Astrocyte (in vitro differentiated cells and primary cell): Measurements from ENCODE around the gene PRKCB. TPM values are rescaled to one million over a fixed set of nuclear protein-coding genes. Genes with fewer than 3 reads are reported as not detected.

Experiments used
- DNase-seq: peaks from one replicate; pipeline ENCODE4 v3.0.0-alpha.2; 2010; ENCODE audit warnings: low read depth
- FAIRE-seq: peaks from 2 replicates; lab custom pipeline; 2011; peaks lifted over from hg19 to GRCh38; lab: Jason Lieb, UNC
- H2AFZ ChIP-seq: 2 replicates; pipeline ENCODE4 v1.6.0; 2012; ENCODE audit warnings: low read depth, low read length, inconsistent platforms
- H3K27ac ChIP-seq: 2 replicates; pipeline ENCODE4 v1.5.1; 2011; ENCODE audit warnings: low read depth, low read length, inconsistent platforms
- H3K27me3 ChIP-seq: 2 replicates; pipeline ENCODE4 v1.6.0; 2011; ENCODE audit warnings: low read length, inconsistent platforms; ENCODE audit not compliant: insufficient read depth
- H3K36me3 ChIP-seq: 2 replicates; pipeline ENCODE4 v1.5.1; 2011; ENCODE audit warnings: low read length, inconsistent platforms; ENCODE audit not compliant: insufficient read depth
- H3K4me1 ChIP-seq: 2 replicates; pipeline ENCODE4 v1.5.1; 2011; ENCODE audit warnings: low read length, inconsistent platforms; ENCODE audit not compliant: insufficient read depth
- H3K4me2 ChIP-seq: 2 replicates; pipeline ENCODE4 v1.6.0; 2012; ENCODE audit warnings: low read length, inconsistent platforms
- H3K4me3 ChIP-seq: 2 replicates; pipeline ENCODE4 v1.5.1; 2011; ENCODE audit warnings: low read depth, mild to moderate bottlenecking, low read length, inconsistent platforms; ENCODE audit not compliant: insufficient read depth
- H3K79me2 ChIP-seq: 2 replicates; pipeline ENCODE4 v1.6.0; 2012; ENCODE audit warnings: mild to moderate bottlenecking, low read length, inconsistent platforms; ENCODE audit not compliant: insufficient read depth
- H3K9ac ChIP-seq: 2 replicates; pipeline ENCODE4 v1.6.0; 2012; ENCODE audit warnings: mild to moderate bottlenecking, low read length, inconsistent platforms
- H3K9me3 ChIP-seq: 2 replicates; pipeline ENCODE4 v1.5.1; 2012; ENCODE audit warnings: low read depth, mild to moderate bottlenecking, low read length, inconsistent platforms; ENCODE audit not compliant: insufficient read depth
- H4K20me1 ChIP-seq: 2 replicates; pipeline ENCODE4 v1.6.0; 2012; ENCODE audit warnings: low read length, inconsistent platforms; ENCODE audit not compliant: insufficient read depth
- H3K27ac Mint-ChIP-seq: one replicate; pipeline ENCODE4 v1.8.0; 2021; ENCODE audit warnings: mild to moderate bottlenecking, mixed read lengths; ENCODE audit not compliant: unreplicated experiment
- H3K27me3 Mint-ChIP-seq: one replicate; pipeline ENCODE4 v1.8.0; 2021; ENCODE audit warnings: low read depth, mixed read lengths; ENCODE audit not compliant: unreplicated experiment
- H3K36me3 Mint-ChIP-seq: one replicate; pipeline ENCODE4 v1.8.0; 2021; ENCODE audit warnings: low read depth, mixed read lengths; ENCODE audit not compliant: unreplicated experiment
- H3K4me1 Mint-ChIP-seq: one replicate; pipeline ENCODE4 v1.8.0; 2021; ENCODE audit warnings: low read depth, mixed read lengths; ENCODE audit not compliant: unreplicated experiment
- H3K4me3 Mint-ChIP-seq: one replicate; pipeline ENCODE4 v1.8.0; 2021; ENCODE audit warnings: mild to moderate bottlenecking, moderate library complexity, mixed read lengths; ENCODE audit not compliant: unreplicated experiment
- H3K9me3 Mint-ChIP-seq: one replicate; pipeline ENCODE4 v1.8.0; 2021; ENCODE audit warnings: mild to moderate bottlenecking, mixed read lengths; ENCODE audit not compliant: unreplicated experiment
- CTCF ChIP-seq: IDR thresholded peaks from 2 replicates; pipeline ENCODE4 v1.5.1; 2011; ENCODE audit warnings: low read depth, mild to moderate bottlenecking, inconsistent platforms, low read length, moderate library complexity; ENCODE audit not compliant: insufficient read depth
- EZH2 ChIP-seq: IDR thresholded peaks from 2 replicates; pipeline ENCODE4 v1.6.1; 2012; ENCODE audit warnings: mild to moderate bottlenecking, low read length, inconsistent platforms; ENCODE audit not compliant: insufficient read depth
- total RNA-seq: library from RNA; stranded (reverse); gene quantifications from 2 replicates; pipeline ENCODE4 v1.2.1, GENCODE V29; 2021

Gene PRKCB
- total RNA-seq, 1 donor from 2014 or later = 2.5 TPM

GRCh38 chr16:24071666-24072360, 236.0 kb downstream of the PRKCB start:
- no peaks in the 10 kb centered on the region for H3K27me3 ChIP-seq
- no peaks in the 10 kb centered on the region for H4K20me1 ChIP-seq
- no peaks in the 10 kb centered on the region for H3K9me3 Mint-ChIP-seq
- H3K27me3 Mint-ChIP-seq = peaks cover 9% of the 10 kb centered on the region
- no peak overlapping the region for H2AFZ ChIP-seq
- FAIRE-seq = no peak
- H3K27ac ChIP-seq = no peak overlapping the region
- no peak overlapping the region for H3K9ac ChIP-seq
- H3K4me1 Mint-ChIP-seq = peaks cover 8% of the 10 kb centered on the region
- no peaks in the 10 kb centered on the region for H3K79me2 ChIP-seq
- no peak overlapping the region for H3K4me2 ChIP-seq
- H3K36me3 Mint-ChIP-seq = no peaks in the 10 kb centered on the region
- H3K36me3 ChIP-seq = no peaks in the 10 kb centered on the region
- H3K4me1 ChIP-seq = no peaks in the 10 kb centered on the region
- peaks cover 3% of the 10 kb centered on the region for H3K9me3 ChIP-seq
- H3K27ac Mint-ChIP-seq = no peak overlapping the region
- no peak for DNase-seq
- TF ChIP-seq CTCF = no peak
- no peak for TF ChIP-seq EZH2
- no peak overlapping the region for H3K4me3 ChIP-seq
- no peak overlapping the region for H3K4me3 Mint-ChIP-seq

- Histone ChIP-seq H3K9me3 (peaks cover 3% of the 10 kb centered on the region), H4K20me1 (no peaks in the 10 kb centered on the region), H3K36me3 (no peaks in the 10 kb centered on the region), H3K9ac (no peak overlapping the region), H3K27me3 (no peaks in the 10 kb centered on the region), H3K4me2 (no peak overlapping the region), H3K4me3 (no peak overlapping the region), H3K27ac (no peak overlapping the region), H2AFZ (no peak overlapping the region), H3K79me2 (no peaks in the 10 kb centered on the region), H3K4me1 (no peaks in the 10 kb centered on the region)
- peaks cover 3% of the 10 kb centered on the region for H3K27me3 Mint-ChIP-seq
- peaks cover 10% of the 10 kb centered on the region for H3K4me1 Mint-ChIP-seq
- FAIRE-seq (no peak), DNase-seq (no peak)
- peak overlapping the region; percentile 23 for H3K27ac Mint-ChIP-seq
- TF ChIP-seq CTCF (no peak), EZH2 (no peak)
- H3K9me3 Mint-ChIP-seq = no peaks in the 10 kb centered on the region
- no peak overlapping the region for H3K4me3 Mint-ChIP-seq
- no peaks in the 10 kb centered on the region for H3K36me3 Mint-ChIP-seq
These were observed 237.5 kb downstream of the PRKCB start for GRCh38 chr16:24073321-24073720.

GRCh38 chr16:24074574-24074973, 238.8 kb downstream of the PRKCB start:
- Histone ChIP-seq H4K20me1 (no peaks in the 10 kb centered on the region), H3K27me3 (no peaks in the 10 kb centered on the region), H3K4me2 (no peak overlapping the region), H3K9ac (no peak overlapping the region), H3K4me1 (no peaks in the 10 kb centered on the region), H3K9me3 (peaks cover 3% of the 10 kb centered on the region), H3K36me3 (no peaks in the 10 kb centered on the region), H3K79me2 (no peaks in the 10 kb centered on the region), H2AFZ (no peak overlapping the region), H3K27ac (no peak overlapping the region), H3K4me3 (no peak overlapping the region)
- DNase-seq (no peak), FAIRE-seq (no peak)
- Mint-ChIP-seq H3K4me3 (no peak overlapping the region), H3K4me1 (peaks cover 10% of the 10 kb centered on the region), H3K27me3 (peaks cover 6% of the 10 kb centered on the region), H3K27ac (no peak overlapping the region), H3K36me3 (no peaks in the 10 kb centered on the region), H3K9me3 (no peaks in the 10 kb centered on the region)
- TF ChIP-seq EZH2 (no peak), CTCF (no peak)
